ENCODE measurements around the gene GJA1.
A peak's percentile ranks its signal among the peaks of the same experiment; 100 is the strongest.
"Not testable (repeated sequence)": the region's sequence is repeated elsewhere in the genome, so short reads cannot be mapped to it uniquely, and the experiment has no call there.

GJA1 gene

DNA sequence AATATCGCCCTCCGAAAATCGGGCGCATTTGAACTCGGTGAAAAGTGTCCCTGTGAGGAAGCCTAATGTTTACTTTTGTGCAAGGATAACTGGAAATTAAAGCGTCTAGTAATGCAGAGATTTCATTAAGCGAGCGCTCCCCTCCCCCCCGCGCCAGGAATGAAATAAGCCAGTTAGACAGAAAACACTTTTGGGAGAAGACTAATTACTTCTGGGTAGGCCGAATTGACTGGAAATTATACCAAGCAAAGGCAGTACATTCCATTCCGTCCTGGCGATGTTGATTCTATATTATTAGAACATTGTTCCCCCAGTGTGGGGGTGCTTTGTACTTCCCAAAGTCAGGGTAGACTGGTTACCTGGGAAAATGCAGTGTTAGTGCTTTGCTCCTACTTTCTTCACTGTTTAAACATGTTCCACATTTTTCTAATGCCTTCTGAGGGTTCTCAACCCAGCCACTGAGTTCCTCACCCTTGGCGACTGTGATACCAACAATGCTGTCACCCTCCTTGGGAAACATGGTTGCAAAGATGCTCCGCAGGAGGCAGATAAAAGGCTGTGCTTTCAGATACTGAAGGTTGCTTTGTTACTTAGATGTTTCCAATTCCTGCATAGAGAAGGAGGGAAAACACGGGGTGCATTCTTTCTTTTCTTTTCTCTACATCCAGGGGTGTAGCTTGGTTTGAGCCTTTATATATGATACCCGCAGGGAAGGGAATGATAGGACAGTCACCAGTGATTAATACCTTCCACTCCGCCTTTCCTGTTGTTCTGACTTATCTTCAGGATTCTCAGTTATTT, 2.6 kb downstream of the GJA1 start:
- DNase-seq: peak; percentile 66

GRCh38 chr6:121438869-121439268, 3.4 kb downstream of the GJA1 start:
- DNase-seq: no peak

GRCh38 chr6:121439475-121439874, 4.0 kb downstream of the GJA1 start:
- DNase-seq: no peak

GRCh38 chr6:121439926-121440325, 4.5 kb downstream of the GJA1 start:
- DNase-seq: no peak

GRCh38 chr6:121441477-121441876, 6.0 kb downstream of the GJA1 start:
- DNase-seq: no peak

- no peak for DNase-seq
Observed at GRCh38 chr6:121442576-121442975, 7.1 kb downstream of the GJA1 start.

- no peak for DNase-seq
Observed at GRCh38 chr6:121443971-121444541, 8.6 kb downstream of the GJA1 start.

GRCh38 chr6:121446705-121447104, 11.3 kb downstream of the GJA1 start:
- not testable (repeated sequence) for DNase-seq

GRCh38 chr6:121447746-121448145, 12.3 kb downstream of the GJA1 start:
- not testable (repeated sequence) for DNase-seq

DNA sequence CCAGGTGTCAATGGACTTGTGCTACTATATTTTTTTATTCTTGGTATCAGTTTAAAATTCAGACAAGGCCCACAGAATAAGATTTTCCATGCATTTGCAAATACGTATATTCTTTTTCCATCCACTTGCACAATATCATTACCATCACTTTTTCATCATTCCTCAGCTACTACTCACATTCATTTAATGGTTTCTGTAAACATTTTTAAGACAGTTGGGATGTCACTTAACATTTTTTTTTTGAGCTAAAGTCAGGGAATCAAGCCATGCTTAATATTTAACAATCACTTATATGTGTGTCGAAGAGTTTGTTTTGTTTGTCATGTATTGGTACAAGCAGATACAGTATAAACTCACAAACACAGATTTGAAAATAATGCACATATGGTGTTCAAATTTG, 13.1 kb downstream of the GJA1 start:
- DNase-seq: not testable (repeated sequence)

- DNase-seq: no peak
Observed at GRCh38 chr6:121449331-121449730, 13.9 kb downstream of the GJA1 start.

DNA sequence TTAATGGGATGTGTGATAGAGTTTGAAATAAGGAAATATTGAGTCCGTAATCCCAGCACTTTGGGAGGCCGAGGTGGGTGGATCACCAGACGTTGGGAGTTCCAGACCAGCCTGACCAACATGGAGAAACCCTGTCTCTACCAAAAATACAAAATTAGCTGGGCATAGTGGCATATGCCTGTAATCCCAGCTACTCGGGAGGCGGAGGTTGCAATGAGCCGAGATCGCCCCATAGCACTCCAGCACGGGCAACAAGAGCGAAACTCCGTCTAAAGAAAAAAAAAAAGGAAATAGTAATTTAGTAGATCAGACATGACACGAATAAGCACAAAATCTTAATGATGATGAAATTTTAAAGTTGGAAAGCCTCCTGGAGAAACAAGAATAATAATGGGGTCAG, 14.8 kb downstream of the GJA1 start:
- no peak for DNase-seq

GRCh38 chr6:121451250-121451649, 15.8 kb downstream of the GJA1 start:
- no peak for DNase-seq

- DNase-seq: no peak
Observed at GRCh38 chr6:121453191-121453590, 17.7 kb downstream of the GJA1 start.

DNA sequence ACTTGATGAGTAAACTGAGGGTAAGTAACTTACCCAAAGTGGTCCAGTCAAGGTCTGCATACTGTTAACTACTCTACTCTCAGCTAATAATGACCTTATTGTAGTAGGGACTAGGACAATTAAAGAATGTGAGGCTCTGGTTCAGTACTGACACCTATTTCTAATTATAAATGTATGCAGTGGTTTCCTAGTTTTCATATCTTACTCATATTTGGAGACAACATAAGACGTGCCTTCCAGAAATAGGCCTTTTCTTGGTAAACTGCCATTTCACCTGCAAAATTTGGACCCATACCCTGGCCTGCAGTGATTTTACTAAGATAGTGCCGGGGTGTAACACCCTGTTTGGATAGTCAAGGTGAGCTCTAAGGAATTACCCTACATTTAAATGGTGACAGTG, 24.7 kb downstream of the GJA1 start:
- DNase-seq: no peak

DNA sequence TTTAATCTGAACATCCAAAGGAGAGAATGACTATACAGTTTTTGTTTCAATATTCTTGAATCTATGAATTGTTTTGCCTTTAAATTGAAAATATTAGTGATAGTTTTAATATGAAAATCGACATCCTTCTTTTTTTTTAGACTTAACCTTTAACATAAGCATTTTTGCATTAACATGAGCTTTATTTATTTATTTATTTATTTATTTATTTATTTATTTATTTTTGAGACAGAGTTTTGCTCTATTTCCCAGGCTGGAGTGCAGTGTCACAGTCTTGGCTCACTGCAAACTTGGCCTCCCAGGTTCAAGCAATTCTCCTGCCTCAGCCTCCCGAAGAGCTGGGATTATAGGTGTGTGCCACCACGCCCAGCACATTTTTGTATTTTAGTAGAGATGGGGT, 27.6 kb downstream of the GJA1 start:
- no peak for DNase-seq

- no peak for DNase-seq
Observed at GRCh38 chr6:121465101-121465500, 29.7 kb downstream of the GJA1 start.

- no peak for DNase-seq
Observed at GRCh38 chr6:121479486-121480098, 44.1 kb downstream of the GJA1 start.

GRCh38 chr6:121480099-121480713, 44.8 kb downstream of the GJA1 start:
- DNase-seq: no peak

GRCh38 chr6:121482004-121482693, 46.7 kb downstream of the GJA1 start:
- DNase-seq: no peak

- DNase-seq: no peak
Observed at GRCh38 chr6:121482751-121483150, 47.3 kb downstream of the GJA1 start.

DNA sequence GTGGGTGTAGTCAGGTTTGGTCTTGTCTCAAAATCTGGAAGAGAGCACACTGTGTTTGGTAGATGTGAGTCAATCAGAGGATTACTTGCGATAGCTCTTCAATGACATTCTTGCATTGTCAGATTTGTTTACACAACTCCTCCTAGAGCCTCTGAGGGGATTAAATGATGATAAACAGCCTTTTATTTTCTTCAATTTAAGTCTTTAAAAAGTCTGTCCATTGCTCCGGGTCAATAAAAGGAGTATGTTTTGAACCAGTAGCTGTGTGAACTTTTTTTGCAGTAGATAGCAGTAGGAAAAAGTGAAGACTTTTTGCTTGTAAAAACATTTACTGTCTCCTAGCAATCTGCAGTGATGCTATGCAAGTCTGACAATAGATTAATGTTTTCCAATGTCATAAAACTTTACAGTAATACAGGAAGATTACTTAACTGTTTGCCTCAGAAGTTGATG, 49.9 kb downstream of the GJA1 start:
- DNase-seq: no peak

DNA sequence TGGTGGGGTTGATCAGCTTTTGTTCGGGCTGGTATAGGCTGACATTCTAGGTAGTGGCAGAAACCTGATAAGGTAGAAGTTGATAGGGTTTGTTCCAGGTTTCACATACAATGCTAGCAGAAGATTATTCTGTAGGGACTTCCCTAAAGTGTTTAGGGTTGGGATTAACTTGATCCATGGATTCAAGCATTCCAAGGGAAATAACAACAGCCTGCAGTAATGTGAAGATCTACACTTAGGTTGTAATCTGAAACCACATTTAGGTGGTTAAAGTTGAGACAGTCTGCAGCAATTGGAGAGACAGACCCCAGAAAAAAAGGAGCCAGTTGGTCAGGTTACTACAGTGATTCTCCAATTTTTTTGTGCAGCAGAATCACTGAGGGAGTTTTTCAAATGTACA, 56.1 kb downstream of the GJA1 start:
- DNase-seq: no peak
